ENCODE measurements around the gene TFAM. TPM values are rescaled to one million over a fixed set of nuclear protein-coding genes. Genes with fewer than 3 reads are reported as not detected.

Gene TFAM
- total and polyA plus RNA-seq, 4 donors: 12.5 to 22.9 (median 18.4) TPM

DNA sequence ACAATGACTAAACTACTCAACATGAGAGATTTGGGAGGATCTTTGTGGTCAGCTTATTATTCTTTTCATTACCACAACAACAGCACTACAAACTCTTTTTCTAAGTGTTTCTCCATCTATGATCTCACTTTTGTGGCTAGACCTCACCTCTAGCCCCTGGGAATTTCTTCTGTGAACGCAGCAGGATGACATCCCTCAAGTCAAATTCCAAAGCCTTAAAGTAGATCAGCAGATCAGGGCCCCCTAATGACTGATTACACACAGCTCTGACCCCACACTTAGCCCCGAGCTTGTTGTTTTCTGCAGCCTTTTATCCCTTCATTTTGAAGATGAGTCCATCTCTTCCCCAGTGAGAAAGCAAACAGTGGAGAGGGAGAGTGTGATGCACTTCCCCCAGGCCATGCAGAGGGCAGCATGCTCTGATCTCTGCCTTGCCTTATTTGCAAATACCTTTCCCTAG is 27.3 kb downstream of the TFAM start:
- no peak overlapping the region for H3K4me3 ChIP-seq (ENCODE audit: low read depth in 1 of 3, low read length in 3 of 3)
- no peak overlapping the region for H3K9ac ChIP-seq (ENCODE audit: low read depth in 1 of 2, low read length in 2 of 2)
- no peaks in the 10 kb centered on the region for H3K36me3 ChIP-seq (ENCODE audit: control insufficient read depth in 4 of 4, insufficient read depth in 3 of 4, low read depth in 1 of 4, low read length in 3 of 4)
- H3K4me1 ChIP-seq (ENCODE audit: control insufficient read depth in 4 of 4, insufficient read depth in 4 of 4, low read length in 3 of 4): peaks cover 0 to 5% (median 0%) of the 10 kb centered on the region in 4 donors
- DNase-seq (ENCODE audit: low spot score): no peak
- 59% methylated on average over 2 of the region's 2 CpGs for WGBS
- H3K27ac ChIP-seq (ENCODE audit: low read depth in 1 of 2, low read length in 2 of 2): no peak overlapping the region
- no peaks in the 10 kb centered on the region for H3K9me3 ChIP-seq (ENCODE audit: control insufficient read depth in 4 of 4, low read length in 3 of 4)
- H3K27me3 ChIP-seq (ENCODE audit: control insufficient read depth in 4 of 4, insufficient read depth in 4 of 4, low read length in 3 of 4): no peaks in the 10 kb centered on the region
- TF ChIP-seq GABPA (IDR thresholded peaks at IDR 0.05 in 1 of 2, conservative IDR thresholded peaks at IDR 0.05 in 1 of 2): no peak
- TF ChIP-seq FOXA1 (IDR thresholded peaks at IDR 0.05): no peak
- TF ChIP-seq, protein P1, sequence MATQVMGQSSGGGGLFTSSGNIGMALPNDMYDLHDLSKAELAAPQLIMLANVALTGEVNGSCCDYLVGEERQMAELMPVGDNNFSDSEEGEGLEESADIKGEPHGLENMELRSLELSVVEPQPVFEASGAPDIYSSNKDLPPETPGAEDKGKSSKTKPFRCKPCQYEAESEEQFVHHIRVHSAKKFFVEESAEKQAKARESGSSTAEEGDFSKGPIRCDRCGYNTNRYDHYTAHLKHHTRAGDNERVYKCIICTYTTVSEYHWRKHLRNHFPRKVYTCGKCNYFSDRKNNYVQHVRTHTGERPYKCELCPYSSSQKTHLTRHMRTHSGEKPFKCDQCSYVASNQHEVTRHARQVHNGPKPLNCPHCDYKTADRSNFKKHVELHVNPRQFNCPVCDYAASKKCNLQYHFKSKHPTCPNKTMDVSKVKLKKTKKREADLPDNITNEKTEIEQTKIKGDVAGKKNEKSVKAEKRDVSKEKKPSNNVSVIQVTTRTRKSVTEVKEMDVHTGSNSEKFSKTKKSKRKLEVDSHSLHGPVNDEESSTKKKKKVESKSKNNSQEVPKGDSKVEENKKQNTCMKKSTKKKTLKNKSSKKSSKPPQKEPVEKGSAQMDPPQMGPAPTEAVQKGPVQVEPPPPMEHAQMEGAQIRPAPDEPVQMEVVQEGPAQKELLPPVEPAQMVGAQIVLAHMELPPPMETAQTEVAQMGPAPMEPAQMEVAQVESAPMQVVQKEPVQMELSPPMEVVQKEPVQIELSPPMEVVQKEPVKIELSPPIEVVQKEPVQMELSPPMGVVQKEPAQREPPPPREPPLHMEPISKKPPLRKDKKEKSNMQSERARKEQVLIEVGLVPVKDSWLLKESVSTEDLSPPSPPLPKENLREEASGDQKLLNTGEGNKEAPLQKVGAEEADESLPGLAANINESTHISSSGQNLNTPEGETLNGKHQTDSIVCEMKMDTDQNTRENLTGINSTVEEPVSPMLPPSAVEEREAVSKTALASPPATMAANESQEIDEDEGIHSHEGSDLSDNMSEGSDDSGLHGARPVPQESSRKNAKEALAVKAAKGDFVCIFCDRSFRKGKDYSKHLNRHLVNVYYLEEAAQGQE (IDR thresholded peaks at IDR 0.05): no peak
- no peak for TF ChIP-seq FOXA2 (IDR thresholded peaks at IDR 0.05)
- TF ChIP-seq HNF4G (IDR thresholded peaks at IDR 0.05): no peak

DNA sequence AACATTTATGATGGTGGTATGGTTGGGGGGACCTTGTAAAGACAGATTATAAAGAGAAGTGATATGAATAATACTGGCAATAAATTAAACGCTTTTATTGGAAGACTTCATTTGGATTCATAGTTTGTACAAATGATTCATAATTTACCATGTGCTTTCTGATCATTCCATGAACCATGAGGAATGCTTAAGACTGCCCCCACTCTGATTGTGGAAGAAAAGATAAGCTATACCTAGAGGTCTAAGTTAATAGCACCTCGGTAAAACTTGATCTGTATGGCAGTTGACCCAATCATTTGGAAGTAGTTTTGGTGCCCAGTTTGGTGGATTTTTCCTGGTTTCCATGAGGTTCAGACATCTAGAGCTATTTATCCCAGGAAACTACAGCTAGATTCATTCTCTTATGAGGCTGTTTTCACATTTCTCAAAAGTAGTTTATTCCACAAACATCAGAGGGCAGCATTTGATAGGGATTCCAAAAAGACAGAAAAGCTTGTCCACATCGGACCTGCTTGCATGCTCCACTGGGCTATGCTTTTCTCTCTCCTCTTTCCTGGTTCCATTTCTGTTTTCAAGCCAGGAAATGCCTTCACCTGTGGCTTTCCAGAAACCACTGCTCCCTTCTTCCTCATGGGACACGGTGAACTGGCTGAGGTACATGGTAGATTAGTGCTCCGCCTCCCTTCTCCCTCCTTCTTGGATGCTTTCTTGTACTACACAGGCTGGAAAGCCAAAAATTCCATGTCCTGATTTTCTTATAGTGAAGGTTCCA is 29.2 kb downstream of the TFAM start:
- Histone ChIP-seq H3K9ac (ENCODE audit: low read depth in 1 of 2, low read length in 2 of 2) (no peak overlapping the region), H3K4me1 (ENCODE audit: control insufficient read depth in 4 of 4, insufficient read depth in 4 of 4, low read length in 3 of 4) (peaks cover 0 to 5% (median 0%) of the 10 kb centered on the region in 4 donors), H3K27me3 (ENCODE audit: control insufficient read depth in 4 of 4, insufficient read depth in 4 of 4, low read length in 3 of 4) (no peaks in the 10 kb centered on the region), H3K9me3 (ENCODE audit: control insufficient read depth in 4 of 4, low read length in 3 of 4) (no peaks in the 10 kb centered on the region), H3K4me3 (ENCODE audit: low read depth in 1 of 3, low read length in 3 of 3) (no peak overlapping the region), H3K27ac (ENCODE audit: low read depth in 1 of 2, low read length in 2 of 2) (no peak overlapping the region), H3K36me3 (ENCODE audit: control insufficient read depth in 4 of 4, insufficient read depth in 3 of 4, low read depth in 1 of 4, low read length in 3 of 4) (no peaks in the 10 kb centered on the region)
- TF ChIP-seq, protein P2, sequence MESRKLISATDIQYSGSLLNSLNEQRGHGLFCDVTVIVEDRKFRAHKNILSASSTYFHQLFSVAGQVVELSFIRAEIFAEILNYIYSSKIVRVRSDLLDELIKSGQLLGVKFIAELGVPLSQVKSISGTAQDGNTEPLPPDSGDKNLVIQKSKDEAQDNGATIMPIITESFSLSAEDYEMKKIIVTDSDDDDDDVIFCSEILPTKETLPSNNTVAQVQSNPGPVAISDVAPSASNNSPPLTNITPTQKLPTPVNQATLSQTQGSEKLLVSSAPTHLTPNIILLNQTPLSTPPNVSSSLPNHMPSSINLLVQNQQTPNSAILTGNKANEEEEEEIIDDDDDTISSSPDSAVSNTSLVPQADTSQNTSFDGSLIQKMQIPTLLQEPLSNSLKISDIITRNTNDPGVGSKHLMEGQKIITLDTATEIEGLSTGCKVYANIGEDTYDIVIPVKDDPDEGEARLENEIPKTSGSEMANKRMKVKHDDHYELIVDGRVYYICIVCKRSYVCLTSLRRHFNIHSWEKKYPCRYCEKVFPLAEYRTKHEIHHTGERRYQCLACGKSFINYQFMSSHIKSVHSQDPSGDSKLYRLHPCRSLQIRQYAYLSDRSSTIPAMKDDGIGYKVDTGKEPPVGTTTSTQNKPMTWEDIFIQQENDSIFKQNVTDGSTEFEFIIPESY (IDR thresholded peaks at IDR 0.05): no peak
- TF ChIP-seq TAF1 (conservative IDR thresholded peaks at IDR 0.05) (no peak), RXRA (IDR thresholded peaks at IDR 0.05) (no peak), GABPA (IDR thresholded peaks at IDR 0.05 in 1 of 2, conservative IDR thresholded peaks at IDR 0.05 in 1 of 2) (no peak), FOXA1 (IDR thresholded peaks at IDR 0.05) (no peak), HNF4A (conservative IDR thresholded peaks at IDR 0.05) (no peak), JUND (IDR thresholded peaks at IDR 0.05) (no peak), RAD21 (IDR thresholded peaks at IDR 0.05) (peak; percentile 87 to 91), SP1 (IDR thresholded peaks at IDR 0.05) (no peak)
- TF ChIP-seq, protein P3, sequence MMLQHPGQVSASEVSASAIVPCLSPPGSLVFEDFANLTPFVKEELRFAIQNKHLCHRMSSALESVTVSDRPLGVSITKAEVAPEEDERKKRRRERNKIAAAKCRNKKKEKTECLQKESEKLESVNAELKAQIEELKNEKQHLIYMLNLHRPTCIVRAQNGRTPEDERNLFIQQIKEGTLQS (IDR thresholded peaks at IDR 0.05): no peak
- TF ChIP-seq, protein P4, sequence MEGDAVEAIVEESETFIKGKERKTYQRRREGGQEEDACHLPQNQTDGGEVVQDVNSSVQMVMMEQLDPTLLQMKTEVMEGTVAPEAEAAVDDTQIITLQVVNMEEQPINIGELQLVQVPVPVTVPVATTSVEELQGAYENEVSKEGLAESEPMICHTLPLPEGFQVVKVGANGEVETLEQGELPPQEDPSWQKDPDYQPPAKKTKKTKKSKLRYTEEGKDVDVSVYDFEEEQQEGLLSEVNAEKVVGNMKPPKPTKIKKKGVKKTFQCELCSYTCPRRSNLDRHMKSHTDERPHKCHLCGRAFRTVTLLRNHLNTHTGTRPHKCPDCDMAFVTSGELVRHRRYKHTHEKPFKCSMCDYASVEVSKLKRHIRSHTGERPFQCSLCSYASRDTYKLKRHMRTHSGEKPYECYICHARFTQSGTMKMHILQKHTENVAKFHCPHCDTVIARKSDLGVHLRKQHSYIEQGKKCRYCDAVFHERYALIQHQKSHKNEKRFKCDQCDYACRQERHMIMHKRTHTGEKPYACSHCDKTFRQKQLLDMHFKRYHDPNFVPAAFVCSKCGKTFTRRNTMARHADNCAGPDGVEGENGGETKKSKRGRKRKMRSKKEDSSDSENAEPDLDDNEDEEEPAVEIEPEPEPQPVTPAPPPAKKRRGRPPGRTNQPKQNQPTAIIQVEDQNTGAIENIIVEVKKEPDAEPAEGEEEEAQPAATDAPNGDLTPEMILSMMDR (IDR thresholded peaks at IDR 0.05; ENCODE audit: low read depth, low read length, missing input control): peak; percentile 36
- DNase-seq (ENCODE audit: low spot score): no peak
- 52% methylated on average over 5 of the region's 5 CpGs for WGBS

Data from liver (tissue), 9 donors.